Ascending aorta (tissue), 2 donors: ENCODE measurements around the gene LAMA3. TPM values are rescaled to one million over a fixed set of nuclear protein-coding genes. Genes with fewer than 3 reads are reported as not detected.

ENCODE experiments used
- DNase-seq, 2 donors: peaks; one replicate each; pipeline ENCODE4 v3.0.0-alpha.2; 2019; ENCODE audit warnings: low spot score in 2 of 2
- H3K27ac ChIP-seq, 2 donors: fragments of 200-600 bp; sonication (generic); one replicate each; pipeline ENCODE4 v1.5.1; 2016 to 2017; ENCODE audit warnings: mild to moderate bottlenecking in 1 of 2
- H3K27me3 ChIP-seq: fragments of 200-600 bp; sonication (generic); one replicate; pipeline ENCODE4 v1.5.1; 2017
- H3K36me3 ChIP-seq, 2 donors: fragments of 200-600 bp; sonication (generic); one replicate each; pipeline ENCODE4 v1.5.1; 2016
- H3K4me1 ChIP-seq, 2 donors: fragments of 200-600 bp; sonication (generic); one replicate each; pipeline ENCODE4 v1.5.1; 2016 to 2017; ENCODE audit warnings: mild to moderate bottlenecking in 1 of 2
- H3K4me3 ChIP-seq, 2 donors: fragments of 200-600 bp; sonication (generic); one replicate each; pipeline ENCODE4 v1.5.1; 2016 to 2017; ENCODE audit warnings: mild to moderate bottlenecking in 1 of 2
- H3K9me3 ChIP-seq, 2 donors: fragments of 200-600 bp; sonication (generic); one replicate each; pipeline ENCODE4 v1.5.1; 2016
- intact Hi-C: fragments of 100-400 bp; cut with DNase I; formaldehyde crosslinking; loops from one replicate; pipeline ENCODE4 v1.15.1; 2023
- total RNA-seq: library from RNA; depleted of rRNA; stranded (reverse); fragments of >200 nt; gene quantifications from one replicate; pipeline ENCODE4 v1.1.0, GENCODE V29; 2016
- TF ChIP-seq, protein P1 (sequence below), 3 experiments: fragments of 200-600 bp in 2 of 3; fragments of 450-650 bp in 1 of 3; sonication (generic) in 2 of 3; IDR thresholded peaks; one replicate each; pipeline ENCODE4 v1.5.1; 2016 to 2019; ENCODE audit warnings: antibody characterized with exemption in 3 of 3, mild to moderate bottlenecking in 1 of 3, moderate library complexity in 1 of 3

Gene LAMA3
- total RNA-seq, 1 donor from 2014 or later, result 27.2 TPM

DNA sequence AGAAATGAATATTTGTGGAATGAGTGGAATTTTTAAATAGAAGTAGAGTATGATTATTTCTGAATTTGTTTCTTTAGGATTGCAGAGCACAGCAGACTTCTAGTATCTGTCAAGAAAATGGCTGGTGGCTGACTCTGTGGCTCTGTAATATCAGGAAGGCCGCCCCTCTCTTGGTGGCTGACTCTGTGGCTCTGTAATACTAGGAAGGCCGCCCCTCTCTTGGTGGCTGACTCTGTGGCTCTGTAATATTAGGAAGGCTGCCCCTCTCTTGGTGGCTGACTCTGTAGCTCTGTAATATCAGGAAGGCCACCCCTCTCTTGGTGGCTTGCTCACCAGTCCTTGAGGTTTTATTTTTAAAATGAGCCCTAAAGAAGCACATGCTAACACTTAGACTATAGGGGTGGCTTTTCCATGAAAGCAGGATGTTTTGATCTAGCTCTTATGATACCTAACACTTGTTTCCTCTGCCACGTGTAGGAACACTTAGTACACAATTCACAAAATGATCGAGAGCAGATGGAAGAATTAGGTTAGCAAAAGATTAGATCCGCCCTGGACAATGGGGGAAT lies 240.2 kb downstream of the LAMA3 start:
- no peaks in the 10 kb centered on the region for H3K9me3 ChIP-seq
- no peaks in the 10 kb centered on the region for H3K4me1 ChIP-seq
- intact Hi-C loops, result no loop called here
- no peak overlapping the region for H3K27ac ChIP-seq
- H3K36me3 ChIP-seq, result no peaks in the 10 kb centered on the region
- H3K27me3 ChIP-seq, result no peaks in the 10 kb centered on the region
- no peak overlapping the region for H3K4me3 ChIP-seq
- DNase-seq, result no peak
- TF ChIP-seq, protein P1, sequence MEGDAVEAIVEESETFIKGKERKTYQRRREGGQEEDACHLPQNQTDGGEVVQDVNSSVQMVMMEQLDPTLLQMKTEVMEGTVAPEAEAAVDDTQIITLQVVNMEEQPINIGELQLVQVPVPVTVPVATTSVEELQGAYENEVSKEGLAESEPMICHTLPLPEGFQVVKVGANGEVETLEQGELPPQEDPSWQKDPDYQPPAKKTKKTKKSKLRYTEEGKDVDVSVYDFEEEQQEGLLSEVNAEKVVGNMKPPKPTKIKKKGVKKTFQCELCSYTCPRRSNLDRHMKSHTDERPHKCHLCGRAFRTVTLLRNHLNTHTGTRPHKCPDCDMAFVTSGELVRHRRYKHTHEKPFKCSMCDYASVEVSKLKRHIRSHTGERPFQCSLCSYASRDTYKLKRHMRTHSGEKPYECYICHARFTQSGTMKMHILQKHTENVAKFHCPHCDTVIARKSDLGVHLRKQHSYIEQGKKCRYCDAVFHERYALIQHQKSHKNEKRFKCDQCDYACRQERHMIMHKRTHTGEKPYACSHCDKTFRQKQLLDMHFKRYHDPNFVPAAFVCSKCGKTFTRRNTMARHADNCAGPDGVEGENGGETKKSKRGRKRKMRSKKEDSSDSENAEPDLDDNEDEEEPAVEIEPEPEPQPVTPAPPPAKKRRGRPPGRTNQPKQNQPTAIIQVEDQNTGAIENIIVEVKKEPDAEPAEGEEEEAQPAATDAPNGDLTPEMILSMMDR (IDR thresholded peaks at IDR 0.05), result no peak

DNA sequence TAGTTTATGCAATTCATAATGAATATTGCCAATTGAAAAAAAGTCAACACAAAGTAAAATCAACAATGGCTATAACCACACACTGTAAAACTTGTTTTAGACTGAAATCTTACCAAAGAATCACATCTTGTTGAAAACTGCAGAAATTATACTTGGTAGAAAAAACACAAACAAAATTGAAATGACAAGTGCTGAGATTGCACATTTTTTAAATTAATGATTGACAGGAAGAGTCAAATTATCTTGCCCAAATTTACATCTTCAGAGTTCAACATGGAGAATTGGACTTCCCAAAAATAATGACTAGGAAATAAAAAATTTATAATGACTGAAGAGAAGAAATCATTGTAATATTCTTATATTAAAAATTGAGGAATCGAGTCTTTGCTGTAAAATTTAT lies 240.7 kb downstream of the LAMA3 start:
- TF ChIP-seq, protein P1 (IDR thresholded peaks at IDR 0.05), result no peak
- intact Hi-C loops, result no loop called here

GRCh38 chr18:23932385-23933067 lies 243.3 kb downstream of the LAMA3 start:
- TF ChIP-seq, protein P1 (IDR thresholded peaks at IDR 0.05), result no peak
- intact Hi-C loops, result no loop called here
- Histone ChIP-seq H3K4me3 (no peak overlapping the region), H3K4me1 (no peaks in the 10 kb centered on the region), H3K27me3 (no peaks in the 10 kb centered on the region), H3K27ac (no peak overlapping the region), H3K9me3 (no peaks in the 10 kb centered on the region), H3K36me3 (no peaks in the 10 kb centered on the region)
- no peak for DNase-seq

More for the DNA sequence above, 240.7 kb downstream of the LAMA3 start:
- Histone ChIP-seq H3K4me3 (no peak overlapping the region), H3K9me3 (no peaks in the 10 kb centered on the region), H3K27ac (no peak overlapping the region), H3K4me1 (no peaks in the 10 kb centered on the region), H3K27me3 (no peaks in the 10 kb centered on the region), H3K36me3 (no peaks in the 10 kb centered on the region)
- no peak for DNase-seq

DNA sequence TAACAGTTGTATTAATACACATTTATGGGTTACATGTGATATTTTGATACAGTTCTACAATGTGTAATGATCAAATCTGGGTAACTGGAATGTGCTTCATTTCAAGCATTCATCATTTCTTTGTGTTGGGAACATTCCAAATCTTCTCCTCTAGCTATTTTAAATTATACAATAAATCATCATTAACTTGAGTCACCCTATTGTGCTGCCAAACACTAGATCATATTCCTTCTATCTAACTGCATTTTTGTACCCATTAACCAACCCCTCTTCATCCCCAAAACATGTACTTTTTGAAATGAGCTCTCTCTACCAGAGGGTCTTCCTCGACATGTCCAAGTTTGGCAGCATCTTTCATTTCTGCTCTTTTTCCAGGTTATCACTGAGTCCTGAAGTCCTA lies 244.2 kb downstream of the LAMA3 start:
- no peak for DNase-seq
- H3K36me3 ChIP-seq, result no peaks in the 10 kb centered on the region
- no peaks in the 10 kb centered on the region for H3K27me3 ChIP-seq
- intact Hi-C loops, result no loop called here
- no peak overlapping the region for H3K27ac ChIP-seq
- TF ChIP-seq, protein P1 (IDR thresholded peaks at IDR 0.05), result no peak
- H3K4me3 ChIP-seq, result no peak overlapping the region
- H3K9me3 ChIP-seq, result no peaks in the 10 kb centered on the region
- no peaks in the 10 kb centered on the region for H3K4me1 ChIP-seq

DNA sequence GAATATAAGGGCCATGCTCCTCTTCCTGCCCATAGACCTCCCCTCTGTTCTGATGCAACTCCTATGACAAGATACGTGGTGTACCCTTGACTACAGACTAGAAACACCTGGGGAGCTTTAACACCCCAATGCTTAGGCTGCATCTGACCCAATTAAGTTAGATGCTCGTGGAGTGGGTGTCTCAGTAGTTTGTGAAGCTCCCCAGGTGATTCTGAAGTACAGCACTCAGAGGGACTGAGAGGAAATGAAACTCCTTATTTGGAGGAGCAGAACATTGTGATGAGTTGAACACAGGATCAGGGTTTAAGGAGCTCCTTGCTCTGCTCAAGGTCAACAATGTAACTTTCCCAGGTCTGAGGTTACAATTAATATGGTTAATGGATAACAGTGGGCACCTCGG lies 245.0 kb downstream of the LAMA3 start:
- Histone ChIP-seq H3K4me1 (no peaks in the 10 kb centered on the region), H3K4me3 (no peak overlapping the region), H3K36me3 (no peaks in the 10 kb centered on the region), H3K9me3 (no peaks in the 10 kb centered on the region), H3K27me3 (no peaks in the 10 kb centered on the region), H3K27ac (no peak overlapping the region)
- TF ChIP-seq, protein P1 (IDR thresholded peaks at IDR 0.05), result no peak
- DNase-seq, result no peak
- intact Hi-C loops, result no loop called here
